AG09309 (cell line): ENCODE measurements around the gene GPR78.

Source experiments
- DNase-seq: peaks from one replicate; pipeline ENCODE4 v3.0.0-alpha.2; 2010; ENCODE audit warnings: low read depth
- H3K4me3 ChIP-seq: 2 replicates; pipeline ENCODE4 v1.5.1; 2011; ENCODE audit warnings: mild to moderate bottlenecking, low read depth, low read length, moderate library complexity; ENCODE audit not compliant: control insufficient read depth
- CTCF ChIP-seq: IDR thresholded peaks from 2 replicates; pipeline ENCODE4 v1.5.1; 2011; ENCODE audit warnings: mild to moderate bottlenecking, low read depth, low read length, inconsistent platforms; ENCODE audit not compliant: insufficient read depth, control insufficient read depth; ENCODE audit errors: missing control alignments

GPR78 gene

DNA sequence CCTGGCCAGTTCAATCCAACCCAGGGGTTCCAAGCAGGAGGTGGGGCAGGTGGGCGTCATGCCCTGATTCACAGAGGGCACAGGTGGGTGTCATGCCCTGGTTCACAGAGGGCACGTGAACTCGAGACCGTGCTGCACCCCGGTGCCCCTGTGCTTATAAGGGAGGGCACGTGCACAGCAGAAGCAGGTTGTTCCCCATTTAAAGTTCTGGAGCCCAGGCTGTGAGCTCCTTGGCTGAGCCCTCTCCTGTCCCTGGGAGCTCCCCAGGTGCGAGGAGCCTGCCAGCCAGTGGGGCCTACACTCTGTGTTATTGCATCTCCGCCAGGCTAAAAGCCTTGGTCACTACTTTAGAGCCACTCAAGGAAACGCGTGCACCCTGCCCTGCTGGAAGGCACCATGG lies 9.1 kb downstream of the GPR78 start:
- DNase-seq = no peak
- H3K4me3 ChIP-seq = no peak overlapping the region
- TF ChIP-seq CTCF = no peak

DNA sequence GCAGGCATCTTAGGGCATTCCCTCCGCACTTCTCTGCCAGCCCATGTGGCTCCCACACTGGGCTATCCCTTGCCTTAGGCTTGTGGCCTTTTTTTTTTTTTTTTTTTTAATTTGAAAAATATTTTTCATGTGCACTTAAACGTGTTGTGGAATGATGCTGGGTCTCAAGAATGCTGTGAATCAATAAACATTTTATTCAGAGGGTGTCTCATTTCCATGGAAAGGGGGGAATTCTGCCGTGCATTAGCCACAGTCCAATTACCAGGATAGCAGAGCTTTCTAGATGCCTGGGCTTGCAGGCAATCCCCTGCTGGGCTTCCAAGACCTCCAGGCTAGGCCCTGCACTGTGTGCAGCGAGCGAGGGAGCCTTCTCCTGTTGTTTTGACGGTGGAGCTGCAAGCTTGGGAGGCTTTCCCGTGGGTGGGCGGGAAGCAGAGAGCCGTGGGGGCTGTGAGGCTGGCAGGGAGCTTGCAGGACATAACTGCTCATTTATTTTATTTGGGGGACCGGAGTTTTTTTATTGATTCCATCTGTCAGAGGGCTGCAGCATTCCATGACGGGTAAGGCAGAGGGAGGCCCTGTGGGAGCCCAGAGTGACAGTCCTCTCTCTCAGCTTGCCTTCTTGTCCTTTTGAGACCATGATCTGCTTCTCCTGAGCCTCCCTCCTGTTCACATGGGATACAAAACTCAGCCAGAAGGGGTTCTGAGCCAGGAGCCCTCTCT lies 9.8 kb downstream of the GPR78 start:
- DNase-seq = peak; percentile 63
- H3K4me3 ChIP-seq = no peak overlapping the region
- no peak for TF ChIP-seq CTCF

DNA sequence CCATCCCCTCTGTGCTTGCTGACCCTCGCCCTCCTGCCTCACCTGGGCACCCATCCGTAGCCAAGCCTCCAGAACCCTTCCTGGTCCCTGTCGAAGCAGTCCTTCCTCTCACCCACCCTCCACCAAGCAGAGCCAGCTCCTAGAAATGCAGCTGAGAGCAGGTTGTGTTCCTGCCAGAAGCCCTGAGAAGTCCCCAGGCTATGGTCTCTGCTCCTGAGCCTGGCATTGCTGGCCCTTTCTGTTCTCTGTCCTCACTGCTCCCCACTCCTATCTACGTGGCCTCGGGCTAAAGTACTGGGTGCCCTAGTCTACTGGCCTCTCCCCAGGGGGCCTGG lies 10.3 kb downstream of the GPR78 start:
- TF ChIP-seq CTCF = no peak
- DNase-seq = no peak
- H3K4me3 ChIP-seq = no peak overlapping the region

GRCh38 chr4:8591114-8591513 lies 10.9 kb downstream of the GPR78 start:
- no peak for DNase-seq
- H3K4me3 ChIP-seq = no peak overlapping the region
- no peak for TF ChIP-seq CTCF

GRCh38 chr4:8591626-8592365 lies 11.6 kb downstream of the GPR78 start:
- no peak overlapping the region for H3K4me3 ChIP-seq
- no peak for DNase-seq
- no peak for TF ChIP-seq CTCF

DNA sequence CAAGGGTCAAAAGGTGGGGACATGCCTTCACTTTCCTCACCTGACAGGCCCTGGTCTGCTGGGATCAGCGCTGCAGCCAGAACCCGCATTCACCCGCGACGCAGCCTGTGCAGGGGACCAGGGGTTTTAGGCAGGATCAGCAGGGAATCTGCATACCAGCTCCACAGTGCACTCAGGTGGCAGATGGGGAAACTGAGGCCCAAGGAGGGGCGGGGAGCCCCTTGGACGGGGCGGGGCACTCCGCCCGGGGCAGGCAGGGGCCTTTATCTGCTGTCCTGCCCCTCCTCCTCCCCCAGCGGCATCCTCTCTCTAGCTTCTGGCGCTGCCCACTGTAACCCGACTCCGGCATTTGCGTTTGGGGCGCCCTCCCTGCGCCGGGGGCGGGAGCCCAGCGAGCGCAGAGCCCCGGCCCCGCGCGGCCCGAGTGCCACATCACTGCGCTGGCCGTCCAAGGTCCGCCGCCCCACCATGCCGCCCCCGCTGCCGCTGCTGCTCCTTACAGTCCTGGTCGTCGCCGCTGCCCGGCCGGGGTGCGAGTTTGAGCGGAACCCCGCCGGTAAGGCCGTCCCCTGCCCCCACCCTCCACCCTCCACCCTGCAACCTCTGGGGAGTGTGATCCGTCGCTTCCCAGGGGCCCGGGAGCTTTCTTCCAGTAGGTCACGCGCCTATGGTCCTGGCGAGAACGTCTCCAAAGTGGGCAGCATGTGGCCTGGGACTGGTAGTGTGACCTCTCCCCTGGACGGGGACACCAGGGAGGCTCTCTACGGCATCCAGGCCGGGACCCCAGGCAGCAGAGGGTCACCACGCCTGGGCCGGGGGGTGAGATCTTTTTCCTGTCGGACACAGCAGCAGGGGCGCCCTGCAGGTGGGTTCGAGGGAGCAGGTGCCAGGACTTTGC lies 12.4 kb downstream of the GPR78 start, which contains the start of gene CPZ:
CPZ (plus strand) TSS at position 400 of the 898 bp plus-strand sequence; CDS start at position 469, 69 bp downstream.
- DNase-seq = no peak
- TF ChIP-seq CTCF = no peak
- peak within 1 kb of the TSS; percentile 72 for H3K4me3 ChIP-seq
